Peyer's patch (tissue), 4 donors: ENCODE data around the gene SLC25A25. TPM values are rescaled to one million over a fixed set of nuclear protein-coding genes. Genes with fewer than 3 reads are reported as not detected.

Experiments used
- DNase-seq, 3 donors: peaks; one replicate each; pipeline ENCODE4 v3.0.0-alpha.2; 2017 to 2019
- H3K27ac ChIP-seq, 4 donors: fragments of 200-600 bp; sonication (generic); one replicate each; pipeline ENCODE4 v1.5.1; 2016 to 2019
- H3K27me3 ChIP-seq, 2 donors: fragments of 200-600 bp; sonication (generic); one replicate each; pipeline ENCODE4 v1.5.1; 2019
- H3K36me3 ChIP-seq, 3 donors: fragments of 200-600 bp; sonication (generic); one replicate each; pipeline ENCODE4 v1.5.1; 2016 to 2019
- H3K4me1 ChIP-seq, 4 donors: fragments of 200-600 bp; sonication (generic); one replicate each; pipeline ENCODE4 v1.5.1; 2016 to 2019
- H3K4me3 ChIP-seq, 4 donors: fragments of 200-600 bp; sonication (generic); 1 replicate in 3 of 4; 2 replicates in 1 of 4; pipeline ENCODE4 v1.5.1; 2016 to 2019; ENCODE audit warnings: mild to moderate bottlenecking in 1 of 4
- H3K9me3 ChIP-seq, 4 donors: fragments of 200-600 bp; sonication (generic); one replicate each; pipeline ENCODE4 v1.5.1; 2016 to 2019; ENCODE audit warnings: mild to moderate bottlenecking in 1 of 4
- CTCF ChIP-seq, 6 experiments: fragments of 450-650 bp in 4 of 6; fragments of 200-600 bp in 2 of 6; sonication (generic) in 1 of 6; IDR thresholded peaks; one replicate each; pipeline ENCODE4 v1.5.1; 2017 to 2019; ENCODE audit warnings: antibody characterized with exemption in 6 of 6, mild to moderate bottlenecking in 3 of 6, moderate library complexity in 1 of 6
- POLR2A ChIP-seq, 2 donors: fragments of 450-650 bp; IDR thresholded peaks; one replicate each; pipeline ENCODE4 v1.5.1; 2017; ENCODE audit warnings: antibody characterized with exemption in 2 of 2, mild to moderate bottlenecking in 2 of 2, moderate library complexity in 2 of 2
- total RNA-seq, 4 donors: library from RNA; depleted of rRNA; stranded (reverse); fragments of >200 nt; gene quantifications; one replicate each; pipeline ENCODE4 v1.1.0, GENCODE V29; 2016

SLC25A25 gene
- total RNA-seq, 4 donors from 2014 or later = 18.2 to 44.1 (median 28.2) TPM

DNA sequence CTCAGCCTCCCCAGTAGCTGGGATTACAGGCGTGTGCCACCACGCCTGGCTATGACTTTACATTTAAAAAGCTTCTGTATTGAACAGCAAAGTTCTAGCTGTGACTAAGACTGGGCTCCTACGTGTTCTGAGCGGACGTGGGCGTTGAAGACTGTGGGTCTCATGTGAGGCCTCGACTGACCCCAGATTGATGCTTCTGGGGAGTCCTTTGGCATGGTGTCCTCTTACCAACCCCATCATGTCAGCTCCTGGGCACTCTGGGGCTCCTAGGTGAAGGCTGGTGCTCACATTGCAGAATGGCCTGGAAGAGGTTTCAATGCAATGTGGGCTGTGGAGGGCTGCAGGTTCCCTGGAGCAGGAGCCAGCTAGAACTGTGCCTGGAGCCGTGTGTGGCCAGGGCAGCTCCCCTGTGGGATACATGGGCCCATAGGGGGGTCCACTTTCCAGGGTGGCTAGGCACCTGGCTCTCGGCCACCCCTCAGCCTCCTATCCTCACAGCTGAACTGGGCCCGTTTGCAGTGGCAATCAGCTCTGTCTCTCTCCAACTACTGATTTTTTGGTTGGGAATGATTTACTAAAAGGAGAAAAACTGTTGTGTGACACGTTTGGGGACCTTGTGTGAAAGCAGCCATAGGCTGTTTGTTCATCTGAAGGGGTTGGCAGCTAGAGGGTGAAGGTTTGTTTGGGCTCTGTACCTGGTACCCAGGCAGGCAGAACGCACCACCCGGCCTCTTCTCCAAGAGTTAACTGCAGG lies 29.7 kb downstream of the SLC25A25 start:
- TF ChIP-seq POLR2A (IDR thresholded peaks at IDR 0.05) (no peak), CTCF (IDR thresholded peaks at IDR 0.05) (no peak)
- H3K27ac ChIP-seq = peak overlapping the region; percentile 72 to 98 (median 88)
- H3K4me3 ChIP-seq = peak overlapping the region in 3 of 4 donors; percentile 15 to 69 (median 57)
- H3K4me1 ChIP-seq = peaks cover 0 to 61% (median 10%) of the 10 kb centered on the region in 4 donors
- no peaks in the 10 kb centered on the region for H3K9me3 ChIP-seq
- no peak for DNase-seq
- H3K36me3 ChIP-seq = peaks cover 0 to 21% (median 0%) of the 10 kb centered on the region in 3 donors
- no peaks in the 10 kb centered on the region for H3K27me3 ChIP-seq

DNA sequence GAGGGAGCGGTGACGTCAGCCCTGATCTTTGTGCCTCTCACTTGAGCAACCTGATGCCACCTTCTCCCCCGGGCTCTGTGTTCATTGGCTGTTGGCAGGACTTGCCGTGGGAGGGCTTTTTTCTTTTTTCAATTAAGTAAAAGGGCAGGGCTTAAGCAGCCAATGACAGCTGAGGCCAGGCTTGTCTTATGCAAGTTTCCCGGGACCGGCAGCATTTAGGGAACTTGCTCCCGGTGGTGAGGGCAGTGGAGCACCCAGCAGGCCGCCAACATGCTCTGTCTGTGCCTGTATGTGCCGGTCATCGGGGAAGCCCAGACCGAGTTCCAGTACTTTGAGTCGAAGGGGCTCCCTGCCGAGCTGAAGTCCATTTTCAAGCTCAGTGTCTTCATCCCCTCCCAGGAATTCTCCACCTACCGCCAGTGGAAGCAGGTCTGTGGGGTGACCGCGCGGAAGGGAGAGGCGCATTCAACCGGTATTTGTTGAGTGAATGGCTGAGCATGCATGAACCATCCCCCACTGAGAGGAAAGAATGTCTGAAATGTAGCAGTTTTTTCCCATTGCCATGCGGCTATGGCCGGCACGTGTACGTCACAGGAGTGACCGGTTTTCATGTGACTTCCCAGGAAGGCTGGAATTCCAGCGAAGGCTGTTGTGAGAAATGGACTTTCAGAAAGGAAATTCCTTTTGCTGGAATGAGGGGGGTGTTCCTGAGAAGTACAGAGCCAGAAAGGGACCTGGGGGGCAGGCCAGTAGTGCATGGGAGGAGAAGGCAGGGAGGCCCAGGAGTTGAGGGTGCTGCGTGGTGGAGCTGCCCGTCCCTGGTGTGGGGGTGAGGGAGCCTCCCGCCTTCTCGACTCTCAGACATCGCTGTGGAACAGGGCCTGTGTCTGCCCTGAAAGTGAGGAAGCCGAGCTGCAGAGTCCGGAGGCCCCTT lies 30.5 kb downstream of the SLC25A25 start:
- peak overlapping the region; percentile 72 to 98 (median 88) for H3K27ac ChIP-seq
- peaks cover 0 to 30% (median 0%) of the 10 kb centered on the region in 3 donors for H3K36me3 ChIP-seq
- no peaks in the 10 kb centered on the region for H3K9me3 ChIP-seq
- DNase-seq = peak; percentile 63 to 95 (median 94)
- H3K27me3 ChIP-seq = no peaks in the 10 kb centered on the region
- peak overlapping the region; percentile 15 to 69 (median 38) for H3K4me3 ChIP-seq
- peaks cover 6 to 60% (median 8%) of the 10 kb centered on the region in 4 donors for H3K4me1 ChIP-seq
- TF ChIP-seq POLR2A (IDR thresholded peaks at IDR 0.05) (peak; percentile 99 to 100), CTCF (IDR thresholded peaks at IDR 0.05) (no peak)

- Histone ChIP-seq H3K27me3 (no peaks in the 10 kb centered on the region), H3K4me3 (peak overlapping the region; percentile 15 to 69 (median 38)), H3K36me3 (peaks cover 0 to 34% (median 0%) of the 10 kb centered on the region in 3 donors), H3K27ac (peak overlapping the region; percentile 72 to 98 (median 88)), H3K9me3 (no peaks in the 10 kb centered on the region), H3K4me1 (peaks cover 0 to 61% (median 6%) of the 10 kb centered on the region in 4 donors)
- DNase-seq = peak in 2 of 3 donors; percentile 77 to 79
- TF ChIP-seq POLR2A (IDR thresholded peaks at IDR 0.05) = peak; percentile 58 to 64
- peak in 1 of 6 experiments; percentile 4 for TF ChIP-seq CTCF (IDR thresholded peaks at IDR 0.05)
Measured at GRCh38 chr9:128099231-128099931, 31.3 kb downstream of the SLC25A25 start.

DNA sequence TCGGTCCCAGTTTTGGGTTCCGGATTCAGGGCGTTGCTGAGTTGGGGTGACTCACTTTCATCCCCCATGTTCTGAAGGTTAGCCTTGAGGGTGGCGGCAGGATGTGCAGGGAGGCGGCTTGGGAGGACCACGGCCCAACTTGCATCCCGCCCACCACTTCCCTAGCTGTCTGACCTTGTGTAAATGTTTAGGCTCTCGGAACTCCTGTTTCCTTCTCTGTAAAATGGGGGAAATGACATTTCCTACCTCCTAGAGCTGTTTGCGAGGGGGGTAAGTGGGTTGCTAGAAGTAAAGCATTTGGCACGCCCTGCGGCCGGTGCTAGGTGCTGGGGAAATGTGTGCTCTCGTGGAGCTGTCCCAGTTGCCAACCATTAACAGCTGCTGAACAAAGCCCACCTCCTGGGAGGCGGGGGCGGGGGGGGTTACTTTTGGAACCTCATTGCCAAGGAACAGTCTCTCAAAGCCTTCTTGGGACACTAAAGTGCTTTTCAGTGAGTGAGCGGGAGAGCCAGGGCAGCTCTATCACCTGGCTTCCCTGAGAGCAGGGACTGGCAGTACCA lies 32.0 kb downstream of the SLC25A25 start:
- Histone ChIP-seq H3K4me3 (peak overlapping the region in 2 of 4 donors; percentile 57 to 69), H3K36me3 (peaks cover 0 to 34% (median 0%) of the 10 kb centered on the region in 3 donors), H3K27me3 (no peaks in the 10 kb centered on the region), H3K9me3 (no peaks in the 10 kb centered on the region), H3K4me1 (peaks cover 0 to 55% (median 6%) of the 10 kb centered on the region in 4 donors), H3K27ac (peak overlapping the region; percentile 38 to 98 (median 88))
- TF ChIP-seq CTCF (IDR thresholded peaks at IDR 0.05) (no peak), POLR2A (IDR thresholded peaks at IDR 0.05) (no peak)
- peak in 1 of 3 donors; percentile 48 for DNase-seq
